Measurements from ENCODE around the gene GRM8. TPM values are rescaled to one million over a fixed set of nuclear protein-coding genes. Genes with fewer than 3 reads are reported as not detected.

The GRM8 gene
- total RNA-seq, 1 experiment from 2014 or later: 1.8 TPM

DNA sequence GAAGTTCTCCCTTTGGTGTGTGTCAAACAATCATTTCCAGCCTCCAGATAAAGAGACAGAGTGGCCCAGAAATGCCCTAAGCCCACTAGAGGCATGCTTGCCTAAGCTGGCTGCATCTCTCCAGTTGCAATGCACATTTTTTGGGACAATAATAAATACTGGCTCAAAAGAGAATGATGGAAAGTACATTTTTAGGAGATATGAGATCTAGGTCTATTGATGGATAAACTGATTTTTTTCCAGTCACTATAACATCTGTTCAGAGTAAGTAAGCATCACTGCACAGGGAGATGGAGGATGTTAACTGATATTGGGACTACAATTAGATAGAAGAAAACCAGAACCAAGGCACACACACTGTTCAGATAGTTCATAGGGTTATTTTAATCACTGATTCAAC is 553.0 kb downstream of the GRM8 start:
- no peak overlapping the region for H2AK5ac ChIP-seq (ENCODE audit: insufficient read length, low read length)
- DNase-seq: no peak
- H3K18ac ChIP-seq (ENCODE audit: insufficient read length, low read depth, low read length): no peak overlapping the region
- H3K4me1 ChIP-seq (ENCODE audit: insufficient read depth, low read length): no peaks in the 10 kb centered on the region
- H3K79me1 ChIP-seq (ENCODE audit: insufficient read depth, low read depth, low read length, poor library complexity, severe bottlenecking): no peaks in the 10 kb centered on the region
- H3K27me3 ChIP-seq (ENCODE audit: insufficient read depth, low read length): no peaks in the 10 kb centered on the region
- no peak overlapping the region for H2BK5ac ChIP-seq (ENCODE audit: insufficient read length, low read length)
- H4K91ac ChIP-seq (ENCODE audit: insufficient read length, low read depth, low read length): no peak overlapping the region
- peak overlapping the region; percentile 75 for H2BK20ac ChIP-seq (ENCODE audit: low read depth, low read length, poor library complexity, severe bottlenecking)
- Mint-ChIP-seq H3K36me3 (ENCODE audit: insufficient read depth in 1 of 3, low read depth in 3 of 3) (peaks cover 0 to 2% (median 1%) of the 10 kb centered on the region in 3 experiments; a peak in 3 of 7 replicates), H3K27me3 (ENCODE audit: low read depth) (no peaks in the 10 kb centered on the region), H3K4me3 (no peak overlapping the region), H3K27ac (peak overlapping the region in 2 of 3 experiments; percentile 1 to 3; a peak in 4 of 7 replicates), H3K9me3 (peaks cover 3 to 9% of the 10 kb centered on the region in 2 experiments; a peak in 4 of 5 replicates), H3K4me1 (peaks cover 27 to 29% of the 10 kb centered on the region in 2 experiments)
- no peak overlapping the region for H3K27ac ChIP-seq (ENCODE audit: insufficient read length, low read depth, low read length)
- TF ChIP-seq, protein P1, sequence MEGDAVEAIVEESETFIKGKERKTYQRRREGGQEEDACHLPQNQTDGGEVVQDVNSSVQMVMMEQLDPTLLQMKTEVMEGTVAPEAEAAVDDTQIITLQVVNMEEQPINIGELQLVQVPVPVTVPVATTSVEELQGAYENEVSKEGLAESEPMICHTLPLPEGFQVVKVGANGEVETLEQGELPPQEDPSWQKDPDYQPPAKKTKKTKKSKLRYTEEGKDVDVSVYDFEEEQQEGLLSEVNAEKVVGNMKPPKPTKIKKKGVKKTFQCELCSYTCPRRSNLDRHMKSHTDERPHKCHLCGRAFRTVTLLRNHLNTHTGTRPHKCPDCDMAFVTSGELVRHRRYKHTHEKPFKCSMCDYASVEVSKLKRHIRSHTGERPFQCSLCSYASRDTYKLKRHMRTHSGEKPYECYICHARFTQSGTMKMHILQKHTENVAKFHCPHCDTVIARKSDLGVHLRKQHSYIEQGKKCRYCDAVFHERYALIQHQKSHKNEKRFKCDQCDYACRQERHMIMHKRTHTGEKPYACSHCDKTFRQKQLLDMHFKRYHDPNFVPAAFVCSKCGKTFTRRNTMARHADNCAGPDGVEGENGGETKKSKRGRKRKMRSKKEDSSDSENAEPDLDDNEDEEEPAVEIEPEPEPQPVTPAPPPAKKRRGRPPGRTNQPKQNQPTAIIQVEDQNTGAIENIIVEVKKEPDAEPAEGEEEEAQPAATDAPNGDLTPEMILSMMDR (conservative IDR thresholded peaks at IDR 0.05): no peak
- H3K4me2 ChIP-seq (ENCODE audit: insufficient read depth, insufficient read length, low read length): no peak overlapping the region
- H3K14ac ChIP-seq (ENCODE audit: insufficient read depth, low read length): no peak overlapping the region
- no peak overlapping the region for H2AFZ ChIP-seq (ENCODE audit: low read length)
- H3K4ac ChIP-seq (ENCODE audit: low read depth, low read length): no peak overlapping the region
- no peaks in the 10 kb centered on the region for H3K79me2 ChIP-seq (ENCODE audit: insufficient read depth, low read length)
- H3K9ac ChIP-seq (ENCODE audit: extremely low read depth, insufficient read length, low read length): no peak overlapping the region
- H2BK15ac ChIP-seq (ENCODE audit: low read depth, low read length): no peak overlapping the region
- H3K9me3 ChIP-seq (ENCODE audit: control insufficient read depth, low read depth, low read length): no peaks in the 10 kb centered on the region
- no peak overlapping the region for H3T11ph ChIP-seq (ENCODE audit: low read length)
- no peak overlapping the region for H3K56ac ChIP-seq (ENCODE audit: insufficient read length, low read depth, low read length)
- H3K23me2 ChIP-seq (ENCODE audit: insufficient read length, low read depth, low read length, poor library complexity, severe bottlenecking): no peaks in the 10 kb centered on the region
- H4K8ac ChIP-seq (replicated peaks; ENCODE audit: insufficient read length, low read depth, low read length): no peak overlapping the region
- no peaks in the 10 kb centered on the region for H4K20me1 ChIP-seq (ENCODE audit: control insufficient read depth, insufficient read depth, insufficient read length)
- H2BK120ac ChIP-seq (ENCODE audit: low read depth, low read length, poor library complexity, severe bottlenecking): no peak overlapping the region
- H3K23ac ChIP-seq (ENCODE audit: insufficient read length, low read depth, low read length): no peak overlapping the region
- H2BK12ac ChIP-seq (ENCODE audit: insufficient read length, low read depth, low read length): no peak overlapping the region
- H4K5ac ChIP-seq (ENCODE audit: insufficient read length, low read depth, low read length): no peak overlapping the region

Data from H9 (cell line).